Right atrium auricular region (tissue), 2 donors: ENCODE data around the gene PLAGL2. TPM values are rescaled to one million over a fixed set of nuclear protein-coding genes. Genes with fewer than 3 reads are reported as not detected.
"Not testable (repeated sequence)": the region's sequence is repeated elsewhere in the genome, so short reads cannot be mapped to it uniquely, and the experiment has no call there.

Experiments used
- DNase-seq: peaks from one replicate; pipeline ENCODE4 v3.0.0-alpha.2; 2019; ENCODE audit warnings: low spot score
- H3K27ac ChIP-seq, 2 donors: fragments of 200-600 bp; sonication (generic); 1 replicate in 1 of 2; 2 replicates in 1 of 2; pipeline ENCODE4 v1.5.1; 2016 to 2019
- H3K27me3 ChIP-seq, 2 donors: fragments of 200-600 bp; sonication (generic); one replicate each; pipeline versions ENCODE4 v1.5.1 to v1.6.0; 2017 to 2019
- H3K36me3 ChIP-seq: fragments of 200-600 bp; sonication (generic); one replicate; pipeline ENCODE4 v1.5.1; 2016
- H3K4me1 ChIP-seq, 2 donors: fragments of 200-600 bp; sonication (generic); one replicate each; pipeline versions ENCODE4 v1.5.1 to v1.6.0; 2017 to 2019
- H3K4me3 ChIP-seq, 2 donors: fragments of 200-600 bp; sonication (generic); 1 replicate in 1 of 2; 2 replicates in 1 of 2; pipeline ENCODE4 v1.5.1; 2017 to 2019; ENCODE audit warnings: mild to moderate bottlenecking in 1 of 2, moderate library complexity in 1 of 2
- H3K9me3 ChIP-seq, 2 donors: fragments of 200-600 bp; sonication (generic); one replicate each; pipeline ENCODE4 v1.5.1; 2019
- total RNA-seq, 2 donors: library from RNA; depleted of rRNA; stranded (reverse); fragments of >200 nt; gene quantifications; one replicate each; pipeline ENCODE4 v1.1.0, GENCODE V29; 2016
- TF ChIP-seq, protein P1 (sequence below), 2 donors: fragments of 200-600 bp; sonication (generic); IDR thresholded peaks; one replicate each; pipeline ENCODE4 v1.5.1; 2019; ENCODE audit warnings: antibody characterized with exemption in 2 of 2

The PLAGL2 gene, protein sequence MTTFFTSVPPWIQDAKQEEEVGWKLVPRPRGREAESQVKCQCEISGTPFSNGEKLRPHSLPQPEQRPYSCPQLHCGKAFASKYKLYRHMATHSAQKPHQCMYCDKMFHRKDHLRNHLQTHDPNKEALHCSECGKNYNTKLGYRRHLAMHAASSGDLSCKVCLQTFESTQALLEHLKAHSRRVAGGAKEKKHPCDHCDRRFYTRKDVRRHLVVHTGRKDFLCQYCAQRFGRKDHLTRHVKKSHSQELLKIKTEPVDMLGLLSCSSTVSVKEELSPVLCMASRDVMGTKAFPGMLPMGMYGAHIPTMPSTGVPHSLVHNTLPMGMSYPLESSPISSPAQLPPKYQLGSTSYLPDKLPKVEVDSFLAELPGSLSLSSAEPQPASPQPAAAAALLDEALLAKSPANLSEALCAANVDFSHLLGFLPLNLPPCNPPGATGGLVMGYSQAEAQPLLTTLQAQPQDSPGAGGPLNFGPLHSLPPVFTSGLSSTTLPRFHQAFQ
- 1 to 10 TPM; 7.0 to 8.1 TPM for total RNA-seq

DNA sequence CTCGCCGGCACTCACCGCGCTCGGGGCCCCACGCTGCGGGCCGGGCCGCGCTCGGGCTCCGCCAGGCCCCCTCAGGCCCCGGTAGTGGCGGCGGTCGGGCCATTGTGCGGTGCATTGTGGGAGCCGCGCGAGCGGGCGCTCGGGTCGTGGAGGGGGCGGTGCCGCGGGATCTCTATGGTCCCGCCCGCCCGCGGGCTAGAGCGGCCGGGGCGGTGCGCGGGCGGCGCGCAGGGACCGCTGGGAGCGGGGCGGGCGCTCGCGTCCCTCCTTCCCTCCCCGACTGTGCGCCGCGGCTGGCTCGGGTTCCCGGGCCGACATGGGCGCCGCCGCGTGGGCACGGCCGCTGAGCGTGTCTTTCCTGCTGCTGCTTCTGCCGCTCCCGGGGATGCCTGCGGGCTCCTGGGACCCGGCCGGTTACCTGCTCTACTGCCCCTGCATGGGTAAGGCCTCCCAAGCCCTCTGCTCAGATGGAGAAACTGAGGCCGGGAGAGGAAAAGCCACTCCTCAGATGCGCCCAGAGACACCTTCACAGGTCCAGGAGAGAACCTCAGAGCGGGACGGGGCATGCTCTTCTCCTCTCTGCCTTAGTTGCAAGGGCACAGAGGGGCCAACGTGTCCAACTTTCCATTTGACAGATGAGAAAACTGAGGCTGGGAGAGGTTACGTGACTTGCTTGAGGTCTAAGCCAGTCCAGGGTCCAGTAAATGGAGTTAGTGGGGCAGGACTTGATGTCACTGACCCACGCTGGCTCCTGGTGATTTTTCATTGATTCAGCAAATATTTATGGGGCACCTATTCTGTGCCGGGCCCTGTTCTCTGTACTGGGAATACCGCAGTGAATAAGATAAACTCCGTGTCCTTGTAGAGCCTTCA, at the start of gene PLAGL2, which contains the start of gene POFUT1:
TSS of gene PLAGL2 (minus strand) at position 118 of the 873 bp plus-strand sequence. CDS start 5,565 bp downstream, outside the sequence.
TSS of gene POFUT1 (plus strand) at position 255 of the 873 bp plus-strand sequence. CDS start at position 317, 62 bp downstream.
- TF ChIP-seq, protein P1, sequence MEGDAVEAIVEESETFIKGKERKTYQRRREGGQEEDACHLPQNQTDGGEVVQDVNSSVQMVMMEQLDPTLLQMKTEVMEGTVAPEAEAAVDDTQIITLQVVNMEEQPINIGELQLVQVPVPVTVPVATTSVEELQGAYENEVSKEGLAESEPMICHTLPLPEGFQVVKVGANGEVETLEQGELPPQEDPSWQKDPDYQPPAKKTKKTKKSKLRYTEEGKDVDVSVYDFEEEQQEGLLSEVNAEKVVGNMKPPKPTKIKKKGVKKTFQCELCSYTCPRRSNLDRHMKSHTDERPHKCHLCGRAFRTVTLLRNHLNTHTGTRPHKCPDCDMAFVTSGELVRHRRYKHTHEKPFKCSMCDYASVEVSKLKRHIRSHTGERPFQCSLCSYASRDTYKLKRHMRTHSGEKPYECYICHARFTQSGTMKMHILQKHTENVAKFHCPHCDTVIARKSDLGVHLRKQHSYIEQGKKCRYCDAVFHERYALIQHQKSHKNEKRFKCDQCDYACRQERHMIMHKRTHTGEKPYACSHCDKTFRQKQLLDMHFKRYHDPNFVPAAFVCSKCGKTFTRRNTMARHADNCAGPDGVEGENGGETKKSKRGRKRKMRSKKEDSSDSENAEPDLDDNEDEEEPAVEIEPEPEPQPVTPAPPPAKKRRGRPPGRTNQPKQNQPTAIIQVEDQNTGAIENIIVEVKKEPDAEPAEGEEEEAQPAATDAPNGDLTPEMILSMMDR (IDR thresholded peaks at IDR 0.05) = peak in 1 of 2 donors; percentile 57
- peak; percentile 82 for DNase-seq
- H3K27ac ChIP-seq = peak within 1 kb of the TSS; percentile 87 to 90
- H3K4me1 ChIP-seq = peaks cover 0 to 41% of the 10 kb centered on the region in 2 donors
- H3K4me3 ChIP-seq = peak within 1 kb of the TSS; percentile 87 to 93
- no peaks in the 10 kb centered on the region for H3K9me3 ChIP-seq
- no peaks in the 10 kb centered on the region for H3K36me3 ChIP-seq
- no peaks in the 10 kb centered on the region for H3K27me3 ChIP-seq

DNA sequence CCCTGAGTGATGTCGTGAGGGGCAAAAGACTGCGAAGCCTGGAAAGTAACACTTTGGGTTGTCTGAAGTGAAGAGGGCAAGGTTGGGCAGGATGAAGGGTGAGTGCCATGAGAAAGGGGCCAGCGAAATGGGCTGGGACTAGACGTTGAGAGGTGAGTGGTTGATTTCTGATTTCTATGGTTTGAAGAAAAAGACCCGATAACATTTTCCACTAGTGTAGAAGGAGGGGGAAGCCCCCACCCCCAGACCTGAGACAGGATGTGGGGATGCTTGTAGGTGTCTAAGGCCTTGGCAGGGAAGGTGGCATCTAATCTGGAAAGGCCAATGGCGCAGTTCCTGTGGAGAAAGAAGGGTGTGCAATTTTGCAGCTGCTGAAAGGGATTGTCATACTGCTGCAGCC, 44.6 kb upstream of the PLAGL2 start:
- Histone ChIP-seq H3K36me3 (no peaks in the 10 kb centered on the region), H3K9me3 (no peaks in the 10 kb centered on the region), H3K4me3 (no peak overlapping the region), H3K27me3 (no peaks in the 10 kb centered on the region), H3K27ac (no peak overlapping the region), H3K4me1 (no peaks in the 10 kb centered on the region)
- DNase-seq = no peak
- TF ChIP-seq, protein P1 (IDR thresholded peaks at IDR 0.05) = no peak

DNA sequence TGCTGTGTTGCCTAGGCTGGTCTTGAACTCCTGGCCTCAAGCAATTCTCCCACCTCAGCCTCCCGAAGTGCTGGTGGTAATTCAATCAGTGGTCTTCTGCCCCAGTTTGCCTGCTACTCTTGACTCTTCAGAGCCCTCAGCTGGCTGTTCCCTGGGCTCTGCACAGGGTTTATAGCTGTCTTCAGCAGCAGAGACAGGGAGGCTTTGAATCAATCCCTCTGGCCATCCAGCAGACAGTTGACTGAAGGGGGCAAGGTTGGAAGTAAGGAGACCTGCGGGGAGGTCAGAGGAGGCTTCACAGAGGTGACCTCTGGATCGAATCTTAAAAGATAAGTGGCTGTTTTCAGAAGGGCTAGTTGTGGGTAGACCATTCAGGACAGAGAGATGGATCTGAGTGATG, 43.9 kb upstream of the PLAGL2 start:
- Histone ChIP-seq H3K36me3 (no peaks in the 10 kb centered on the region), H3K27ac (no peak overlapping the region), H3K27me3 (no peaks in the 10 kb centered on the region), H3K9me3 (no peaks in the 10 kb centered on the region), H3K4me3 (no peak overlapping the region), H3K4me1 (no peaks in the 10 kb centered on the region)
- TF ChIP-seq, protein P1 (IDR thresholded peaks at IDR 0.05) = no peak
- no peak for DNase-seq

DNA sequence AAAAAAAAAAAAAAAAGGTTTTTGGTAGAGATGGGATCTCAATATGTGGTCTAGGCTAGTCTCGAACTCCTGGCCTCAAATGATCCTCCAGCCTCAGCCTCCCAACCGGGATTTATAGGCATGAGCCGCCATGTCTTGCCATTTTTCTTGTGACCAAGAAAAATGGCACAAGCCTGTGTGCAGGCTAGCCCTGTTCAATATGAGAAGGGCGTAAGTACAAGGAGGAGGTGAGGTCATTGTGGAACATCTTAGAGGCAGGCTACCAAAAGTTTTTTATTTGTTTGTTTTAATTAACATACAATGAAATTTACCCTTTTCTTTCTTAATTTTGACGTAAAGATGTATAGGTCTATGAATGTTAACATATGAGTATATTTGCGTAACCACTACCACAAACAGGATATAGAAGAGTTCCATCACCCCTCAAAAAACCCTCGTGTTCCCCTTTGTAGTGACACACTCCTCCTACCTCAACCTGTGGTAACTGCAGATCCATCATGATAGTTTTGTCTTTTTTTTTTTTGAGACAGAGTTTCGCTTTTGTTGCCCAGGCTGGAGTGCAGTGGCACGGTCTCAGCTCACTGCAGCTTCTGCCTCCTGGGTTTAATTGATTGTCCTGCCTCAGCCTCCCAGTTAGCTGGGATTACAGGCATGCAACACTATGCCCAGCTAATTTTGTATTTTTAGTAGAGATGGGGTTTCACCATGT, 41.6 kb upstream of the PLAGL2 start:
- DNase-seq = no peak

DNA sequence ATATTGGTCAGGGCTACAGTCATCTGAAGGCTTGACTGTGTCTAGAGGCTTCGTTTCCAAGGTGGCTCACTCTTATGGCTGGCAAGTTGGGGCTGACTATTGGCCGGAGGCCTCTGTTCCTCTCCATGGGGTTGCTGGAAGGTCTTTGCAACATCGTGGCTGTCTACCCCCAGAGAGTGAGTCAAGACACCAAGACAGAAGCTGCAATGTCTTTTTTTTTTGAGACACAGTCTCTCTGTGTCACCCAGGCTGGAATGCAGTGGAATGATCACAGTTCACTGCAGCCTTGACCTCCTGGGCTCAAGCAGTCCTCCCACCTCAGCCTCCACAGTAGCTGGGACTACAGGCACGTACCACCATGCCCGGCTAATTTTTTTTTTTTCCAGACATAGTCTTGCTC, 40.5 kb upstream of the PLAGL2 start:
- DNase-seq = no peak
- Histone ChIP-seq H3K36me3 (no peaks in the 10 kb centered on the region), H3K27ac (no peak overlapping the region), H3K9me3 (no peaks in the 10 kb centered on the region), H3K4me3 (no peak overlapping the region), H3K27me3 (no peaks in the 10 kb centered on the region), H3K4me1 (no peaks in the 10 kb centered on the region)
- TF ChIP-seq, protein P1 (IDR thresholded peaks at IDR 0.05) = no peak

More for the DNA sequence above, 41.6 kb upstream of the PLAGL2 start:
- TF ChIP-seq, protein P1 (IDR thresholded peaks at IDR 0.05) = no peak
- Histone ChIP-seq H3K27ac (no peak overlapping the region), H3K27me3 (no peaks in the 10 kb centered on the region), H3K36me3 (no peaks in the 10 kb centered on the region), H3K4me1 (no peaks in the 10 kb centered on the region), H3K4me3 (no peak overlapping the region), H3K9me3 (no peaks in the 10 kb centered on the region)

DNA sequence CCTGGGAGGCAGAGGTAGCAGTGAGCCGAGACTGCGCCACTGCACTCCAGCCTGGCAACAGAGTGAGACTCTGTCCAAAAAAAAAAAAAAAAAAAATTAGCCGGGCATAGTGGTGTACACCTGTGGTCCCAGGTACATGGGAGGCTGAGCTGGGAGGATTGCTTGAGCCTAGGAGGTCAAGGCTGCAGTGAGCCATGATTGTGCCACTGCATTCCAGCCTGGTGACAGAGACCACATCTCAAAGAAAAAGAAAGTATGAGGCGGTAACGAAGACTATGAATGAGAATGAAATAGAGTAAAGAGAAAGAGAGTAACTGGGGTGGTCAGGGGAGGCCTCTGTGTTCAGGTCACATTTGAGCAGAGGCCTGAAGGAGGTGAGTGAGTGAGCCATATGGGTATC, 38.7 kb upstream of the PLAGL2 start:
- not testable (repeated sequence) for H3K27ac ChIP-seq, H3K36me3 ChIP-seq, DNase-seq, H3K9me3 ChIP-seq, H3K27me3 ChIP-seq, H3K4me3 ChIP-seq, H3K4me1 ChIP-seq
